H1 (cell line): Measurements from ENCODE around the gene ARID4B. TPM values are rescaled to one million over a fixed set of nuclear protein-coding genes. Genes with fewer than 3 reads are reported as not detected.
"Not testable (repeated sequence)": the region's sequence is repeated elsewhere in the genome, so short reads cannot be mapped to it uniquely, and the experiment has no call there.

Source experiments
- CTCF ChIA-PET: fragments of 300-600 bp; sonication (Branson Sonifier 250); formaldehyde crosslinking; loops from one replicate; lab custom pipeline; 2021; ENCODE audit not compliant: partially characterized antibody; lab: Charles Lee
- POLR2A ChIA-PET: fragments of 300-600 bp; sonication (Branson Sonifier 250); formaldehyde crosslinking; loops from one replicate; lab custom pipeline; 2021; ENCODE audit warnings: inconsistent platforms; ENCODE audit not compliant: partially characterized antibody; lab: Charles Lee
- DNase-seq, 2 experiments: peaks; one replicate each; pipeline versions ENCODE4 v3.0.0 to v3.0.0-alpha.2; 2010 to 2022; ENCODE audit warnings: low spot score in 2 of 2, low read depth in 1 of 2, mixed read lengths in 1 of 2
- FAIRE-seq: peaks from 2 replicates; lab custom pipeline; 2011; peaks lifted over from hg19 to GRCh38; lab: Jason Lieb, UNC
- H2AFZ ChIP-seq: 2 replicates; pipeline ENCODE4 v1.8.1; 2012; ENCODE audit warnings: low read length, inconsistent platforms
- H2AK5ac ChIP-seq: 2 replicates; pipeline ENCODE4 v1.6.1; 2013; ENCODE audit warnings: low read depth, low read length
- H2BK120ac ChIP-seq: replicated peaks from 2 replicates; pipeline ENCODE3; 2013; ENCODE audit warnings: low read depth, low read length, inconsistent platforms
- H2BK12ac ChIP-seq: 2 replicates; pipeline ENCODE4 v1.6.1; 2013; ENCODE audit warnings: low read depth, low read length
- H2BK15ac ChIP-seq: 2 replicates; pipeline ENCODE4 v1.6.1; 2013; ENCODE audit warnings: low read length
- H2BK20ac ChIP-seq: 2 replicates; pipeline ENCODE4 v1.6.1; 2013; ENCODE audit warnings: low read length
- H2BK5ac ChIP-seq: 2 replicates; pipeline ENCODE4 v1.6.1; 2013; ENCODE audit warnings: low read depth, low read length
- H3K14ac ChIP-seq: 2 replicates; pipeline ENCODE4 v1.6.1; 2013; ENCODE audit warnings: inconsistent platforms; ENCODE audit not compliant: insufficient read length
- H3K18ac ChIP-seq: 2 replicates; pipeline ENCODE4 v1.6.1; 2013; ENCODE audit warnings: low read length; ENCODE audit errors: extremely low read depth
- H3K23ac ChIP-seq: 2 replicates; pipeline ENCODE4 v1.6.1; 2013; ENCODE audit warnings: inconsistent platforms; ENCODE audit not compliant: insufficient read length
- H3K23me2 ChIP-seq: 2 replicates; pipeline ENCODE4 v1.6.1; 2013; ENCODE audit warnings: low read depth, low read length
- H3K27ac ChIP-seq: 2 replicates; pipeline ENCODE4 v1.6.1; 2011; ENCODE audit warnings: low read depth, low read length, inconsistent platforms
- H3K27me3 ChIP-seq, 4 experiments: replicated peaks in 1 of 4; 1 replicate in 1 of 4; 2 replicates in 3 of 4; pipeline versions ENCODE4 v1.6.1 to v1.8.1; 2011 to 2013; ENCODE audit warnings: low read length in 3 of 4, mild to moderate bottlenecking in 3 of 4, inconsistent platforms in 2 of 4, mixed read lengths in 2 of 4, moderate library complexity in 1 of 4; ENCODE audit not compliant: control insufficient read depth in 3 of 4, insufficient read depth in 3 of 4; ENCODE audit errors: extremely low read depth in 1 of 4
- H3K36me3 ChIP-seq, 4 experiments: 2 replicates each; pipeline versions ENCODE4 v1.6.1 to v1.8.1; 2011 to 2013; ENCODE audit warnings: mild to moderate bottlenecking in 4 of 4, low read length in 3 of 4, moderate library complexity in 2 of 4, control low read depth in 1 of 4, inconsistent platforms in 1 of 4; ENCODE audit not compliant: insufficient read depth in 4 of 4, control insufficient read depth in 2 of 4
- H3K4ac ChIP-seq: replicated peaks from 2 replicates; pipeline ENCODE3; 2013; ENCODE audit warnings: low read length, low read depth, mixed read lengths, inconsistent platforms; ENCODE audit not compliant: insufficient read length
- H3K4me1 ChIP-seq, 4 experiments: replicated peaks in 1 of 4; 1 replicate in 1 of 4; 2 replicates in 3 of 4; pipeline versions ENCODE4 v1.6.1 to v1.8.1; 2011 to 2013; ENCODE audit warnings: low read length in 3 of 4, inconsistent platforms in 2 of 4, mixed read lengths in 1 of 4; ENCODE audit not compliant: insufficient read depth in 4 of 4, control insufficient read depth in 3 of 4
- H3K4me2 ChIP-seq, 2 experiments: 2 replicates each; pipeline versions ENCODE4 v1.6.1 to v1.8.1; 2011 to 2013; ENCODE audit warnings: low read depth in 2 of 2, low read length in 2 of 2, control low read depth in 1 of 2, inconsistent platforms in 1 of 2, mild to moderate bottlenecking in 1 of 2; ENCODE audit not compliant: insufficient read depth in 1 of 2
- H3K4me3 ChIP-seq, 4 experiments: fragments of 200-600, 300-600 bp in 1 of 4; sonication (generic), shearing (Covaris generic), sonication (Bioruptor Twin) in 1 of 4; 2 replicates each; pipeline versions ENCODE4 v1.5.1 to v1.8.1; 2011 to 2016; ENCODE audit warnings: low read length in 4 of 4, low read depth in 3 of 4, control low read depth in 2 of 4, inconsistent platforms in 2 of 4, mild to moderate bottlenecking in 2 of 4, mixed read lengths in 1 of 4, moderate library complexity in 1 of 4; ENCODE audit not compliant: insufficient read depth in 2 of 4; ENCODE audit errors: extremely low read depth in 1 of 4
- H3K56ac ChIP-seq: replicated peaks from 2 replicates; pipeline ENCODE3; 2013; ENCODE audit warnings: low read depth, mild to moderate bottlenecking, mixed read lengths, low read length, inconsistent platforms; ENCODE audit not compliant: insufficient read length
- H3K79me1 ChIP-seq: 2 replicates; pipeline ENCODE4 v1.6.1; 2013; ENCODE audit warnings: low read depth, low read length, control low read depth
- H3K79me2 ChIP-seq, 2 experiments: 2 replicates each; pipeline versions ENCODE4 v1.6.1 to v1.8.1; 2012 to 2013; ENCODE audit warnings: low read length in 2 of 2, mild to moderate bottlenecking in 2 of 2, inconsistent platforms in 1 of 2; ENCODE audit not compliant: insufficient read depth in 2 of 2, control insufficient read depth in 1 of 2
- H3K9ac ChIP-seq, 4 experiments: replicated peaks in 1 of 4; 1 replicate in 1 of 4; 2 replicates in 3 of 4; pipeline versions ENCODE4 v1.6.1 to v1.8.1; 2011 to 2013; ENCODE audit warnings: low read depth in 3 of 4, low read length in 3 of 4, control low read depth in 2 of 4, mild to moderate bottlenecking in 2 of 4, moderate library complexity in 2 of 4, inconsistent platforms in 1 of 4; ENCODE audit errors: extremely low read depth in 1 of 4
- H3K9me3 ChIP-seq, 2 experiments: 2 replicates each; pipeline versions ENCODE4 v1.6.1 to v1.8.1; 2012 to 2013; ENCODE audit warnings: mild to moderate bottlenecking in 2 of 2, moderate library complexity in 2 of 2, control low read depth in 1 of 2, inconsistent platforms in 1 of 2, low read depth in 1 of 2, low read length in 1 of 2, mixed read lengths in 1 of 2; ENCODE audit not compliant: insufficient read depth in 2 of 2
- H4K20me1 ChIP-seq, 2 experiments: replicated peaks in 1 of 2; 2 replicates each; pipeline versions ENCODE3 to v1.8.1; 2011 to 2013; ENCODE audit warnings: inconsistent platforms in 2 of 2, low read length in 2 of 2, mild to moderate bottlenecking in 1 of 2; ENCODE audit not compliant: insufficient read depth in 2 of 2, control insufficient read depth in 1 of 2
- H4K5ac ChIP-seq: 2 replicates; pipeline ENCODE4 v1.6.1; 2013; ENCODE audit warnings: low read length, low read depth, mixed read lengths, inconsistent platforms; ENCODE audit not compliant: insufficient read length
- H4K8ac ChIP-seq: 2 replicates; pipeline ENCODE4 v1.8.0; 2013; ENCODE audit warnings: mild to moderate bottlenecking, moderate library complexity, low read length, inconsistent platforms; ENCODE audit not compliant: insufficient read depth; ENCODE audit errors: extremely low read depth
- H4K91ac ChIP-seq: replicated peaks from 2 replicates; pipeline ENCODE3; 2013; ENCODE audit warnings: low read length, mixed read lengths, inconsistent platforms; ENCODE audit not compliant: insufficient read length
- WGBS, 2 experiments: shearing (Covaris generic) in 1 of 2; methylation state at CpG; one replicate each; pipeline versions ENCODE4 v1.1.6 to v1.1.7; 2013 to 2015; ENCODE audit warnings: low lambda C conversion rate in 2 of 2, mixed read lengths in 2 of 2, inconsistent platforms in 1 of 2, low coverage in 1 of 2, missing lambda C conversion rate in 1 of 2; ENCODE audit not compliant: insufficient replicate concordance in 2 of 2, insufficient coverage in 1 of 2, insufficient read length in 1 of 2; ENCODE audit errors: extremely low coverage in 1 of 2, missing lambda C conversion rate in 1 of 2; 5-methylcytosine and 5-hydroxymethylcytosine counted together
- polyA plus RNA-seq, 7 experiments: library from polyadenylated mRNA; depleted of rRNA in 3 of 7; stranded (reverse) in 5 of 7; unstranded in 2 of 7; fragments of >200 nt in 5 of 7; fragments of 200-250 nt in 2 of 7; gene quantifications; 1 replicate in 5 of 7; 2 replicates in 1 of 7; 4 replicates in 1 of 7; pipeline versions ENCODE4 v1.2.1 to v1.2.3, GENCODE V29; 2011 to 2013; ENCODE audit warnings: missing spikeins in 2 of 7, mixed read lengths in 2 of 7
- total RNA-seq: library from RNA; stranded (reverse); fragmentation: NEBNext Ultra II Directional; extraction: Animal tissue kit (Norgen Biotek cat#: 25700); gene quantifications from 2 replicates; pipeline ENCODE4 v1.2.1, GENCODE V29; 2021

Gene ARID4B
- total and polyA plus RNA-seq, 2 of the 8 experiments (the other 6 are each of a cell fraction or from before 2014, with no cell fraction given), result 5.1 to 28.8 TPM

DNA sequence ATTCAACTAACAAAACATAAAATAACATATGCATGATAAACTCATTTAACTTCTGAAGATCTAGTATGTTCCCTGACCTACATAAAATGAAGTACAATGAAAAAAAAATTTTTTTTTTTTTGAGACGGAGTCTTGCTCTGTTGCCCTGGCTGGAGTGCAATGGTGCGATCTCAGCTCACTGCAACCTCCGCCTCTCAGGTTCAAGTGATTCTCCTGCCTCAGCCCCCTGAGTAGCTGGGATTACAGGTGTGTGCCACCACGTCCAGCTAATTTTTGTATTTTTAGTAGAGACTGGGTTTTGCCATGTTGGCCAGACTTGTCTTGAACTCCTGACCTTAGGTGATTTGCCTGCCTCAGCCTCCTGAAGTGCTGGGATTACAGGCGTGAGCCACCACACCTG lies 125.5 kb downstream of the ARID4B start:
- H2AK5ac ChIP-seq, DNase-seq, H3K4me2 ChIP-seq, H3K56ac ChIP-seq, H2BK20ac ChIP-seq, H3K23ac ChIP-seq, H3K79me1 ChIP-seq, H3K79me2 ChIP-seq, H3K4me1 ChIP-seq, H3K9me3 ChIP-seq, H4K5ac ChIP-seq, H3K9ac ChIP-seq, POLR2A ChIA-PET, H3K23me2 ChIP-seq, H2BK15ac ChIP-seq, H2BK12ac ChIP-seq, H2BK5ac ChIP-seq, H3K4ac ChIP-seq, FAIRE-seq, H4K20me1 ChIP-seq, H3K14ac ChIP-seq, CTCF ChIA-PET, H3K27ac ChIP-seq, H2BK120ac ChIP-seq, H2AFZ ChIP-seq, H3K18ac ChIP-seq, H4K91ac ChIP-seq, H4K8ac ChIP-seq, H3K27me3 ChIP-seq, H3K4me3 ChIP-seq: not testable (repeated sequence)
- WGBS, 2 experiments, result 97% methylated on average over 5 of the region's 5 CpGs; no CpG with 5 or more reads in 1 of the 2 experiments
- peaks cover 0 to 12% (median 0%) of the 10 kb centered on the region in 4 experiments; a peak in 3 of 8 replicates for H3K36me3 ChIP-seq
